NCI-H1092 (cell line): ENCODE data around the gene NKX6-2.
"Not testable (repeated sequence)": the region's sequence is repeated elsewhere in the genome, so short reads cannot be mapped to it uniquely, and the experiment has no call there.

Experiments used
- DNase-seq: peaks from one replicate; lab custom pipeline; 2025; lab: John Stamatoyannopoulos, UW

Gene NKX6-2

DNA sequence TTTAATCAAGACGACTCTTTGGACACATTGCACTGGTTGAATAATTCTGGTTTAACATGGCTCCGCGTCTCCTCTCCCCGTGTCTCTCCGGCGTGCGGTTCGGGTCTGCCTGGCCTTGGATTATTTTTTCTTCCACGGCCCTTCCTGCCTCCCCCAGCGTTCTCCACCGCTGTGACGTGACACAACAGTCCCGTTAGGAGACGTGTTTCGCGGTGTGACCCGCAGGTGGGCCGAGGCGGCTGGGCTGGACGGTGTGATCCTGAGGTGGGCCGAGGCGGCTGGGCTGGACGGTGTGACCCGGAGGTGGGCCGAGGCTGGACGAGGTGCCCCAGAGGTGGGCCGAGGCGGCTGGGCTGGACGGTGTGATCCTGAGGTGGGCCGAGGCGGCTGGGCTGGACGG lies 12.0 kb upstream of the NKX6-2 start:
- DNase-seq: not testable (repeated sequence)

DNA sequence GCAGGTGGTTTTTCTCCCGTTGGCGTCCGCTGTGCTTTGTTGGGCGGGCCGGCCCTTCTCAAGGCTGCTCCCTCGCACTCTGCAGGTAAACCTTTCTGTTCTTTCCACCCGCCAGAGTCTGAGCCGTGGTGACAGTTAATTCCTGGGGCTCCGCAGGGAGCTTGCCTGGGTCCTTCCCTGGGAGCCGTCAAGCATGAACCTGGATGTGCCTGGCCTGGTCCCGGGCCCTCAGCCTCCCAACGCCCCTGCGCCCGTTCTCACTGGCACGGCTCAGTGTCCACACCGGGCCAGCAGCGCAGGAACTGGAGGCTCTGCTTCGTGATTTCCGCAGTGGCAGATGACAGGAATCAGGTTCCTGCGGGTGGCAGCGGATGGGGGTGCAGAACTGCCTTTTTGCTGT lies 10.9 kb upstream of the NKX6-2 start:
- DNase-seq: no peak

DNA sequence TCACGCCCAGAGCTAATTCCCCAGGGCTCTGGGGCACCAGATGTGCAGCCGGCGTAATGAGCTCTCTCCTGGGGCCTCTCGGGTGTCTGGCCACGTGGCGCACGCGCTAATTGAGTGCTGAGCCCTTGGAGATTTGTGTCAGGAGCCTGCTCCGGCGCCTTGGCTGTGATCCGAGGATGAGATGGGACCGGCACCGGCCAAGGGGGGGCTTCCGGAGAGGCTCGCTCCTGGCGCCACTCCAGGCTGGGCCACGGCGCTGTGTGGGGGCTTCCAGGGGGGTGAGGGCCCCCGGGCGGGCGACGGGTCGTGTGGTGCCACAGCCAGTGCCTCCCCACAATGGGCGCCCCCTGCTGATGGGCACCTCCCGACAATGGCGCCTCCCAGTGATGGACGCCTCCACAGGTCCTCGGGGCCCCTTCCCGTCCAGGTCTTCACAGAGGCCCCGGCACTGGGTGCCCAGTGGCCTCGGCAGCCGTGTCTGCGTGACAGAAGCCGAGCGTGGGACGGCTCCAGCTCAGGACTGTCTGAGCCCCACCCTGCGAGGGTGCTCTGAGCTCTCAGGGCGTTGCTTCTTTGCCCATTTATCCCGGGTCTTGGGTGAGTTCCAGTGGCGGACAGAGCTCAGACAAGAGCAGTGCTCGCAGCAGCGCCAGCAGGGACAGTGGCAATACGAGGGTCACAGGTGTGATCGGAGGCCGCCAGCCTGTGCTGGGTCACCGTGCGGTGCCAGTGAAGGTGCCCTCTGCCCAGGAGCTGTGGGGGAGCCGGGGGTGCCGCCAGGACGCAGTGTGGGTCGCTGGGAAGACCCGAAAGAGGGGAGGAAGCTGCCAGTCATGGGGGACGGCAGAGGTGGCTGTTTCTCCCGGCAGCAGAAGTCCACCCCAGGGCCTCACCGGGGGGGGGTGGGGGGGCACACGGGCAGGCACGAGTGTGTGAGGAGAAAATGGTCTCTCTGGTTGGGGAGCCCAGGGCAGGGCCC lies 8.2 kb upstream of the NKX6-2 start:
- peak; percentile 46 for DNase-seq

DNA sequence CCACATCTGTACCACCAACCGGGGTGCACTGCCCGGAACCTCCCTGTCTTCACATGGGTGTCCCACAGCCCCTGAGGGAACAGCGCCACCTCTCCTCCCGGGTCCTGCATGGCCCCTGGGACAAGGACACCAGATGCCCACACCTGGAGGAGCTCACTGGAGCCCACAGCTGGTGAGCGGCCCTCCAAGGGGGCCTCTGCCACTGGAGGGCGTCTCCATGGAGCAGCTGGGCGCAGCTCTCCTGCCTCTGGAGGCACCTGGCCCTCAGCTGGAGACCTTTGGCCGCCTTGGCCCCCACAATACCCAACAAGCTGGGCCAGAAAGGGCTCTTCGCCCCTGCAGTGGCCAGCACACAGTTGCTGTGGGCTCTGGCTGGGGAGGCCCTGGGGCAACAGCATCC lies 7.3 kb upstream of the NKX6-2 start:
- no peak for DNase-seq

DNA sequence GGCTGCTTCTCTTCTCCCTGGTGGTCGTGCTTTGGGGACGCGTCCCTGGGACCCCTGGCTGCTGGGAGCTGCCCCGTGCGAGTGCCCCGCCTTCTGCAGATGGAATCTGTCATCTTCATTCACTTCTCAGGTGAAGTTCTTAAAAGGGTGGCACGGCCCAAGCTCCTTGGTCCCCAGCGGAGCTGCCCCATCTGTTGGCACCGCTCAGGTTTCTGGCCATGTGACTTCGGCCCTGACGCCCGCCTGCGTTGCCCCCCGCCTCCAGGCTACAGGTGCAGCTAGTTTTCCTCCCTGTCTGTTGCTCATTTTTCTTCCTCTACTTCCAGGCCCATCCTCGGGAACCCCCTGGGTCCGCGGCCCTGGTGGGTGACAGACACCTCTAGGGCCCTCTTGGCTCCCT lies 6.8 kb upstream of the NKX6-2 start:
- DNase-seq: no peak

DNA sequence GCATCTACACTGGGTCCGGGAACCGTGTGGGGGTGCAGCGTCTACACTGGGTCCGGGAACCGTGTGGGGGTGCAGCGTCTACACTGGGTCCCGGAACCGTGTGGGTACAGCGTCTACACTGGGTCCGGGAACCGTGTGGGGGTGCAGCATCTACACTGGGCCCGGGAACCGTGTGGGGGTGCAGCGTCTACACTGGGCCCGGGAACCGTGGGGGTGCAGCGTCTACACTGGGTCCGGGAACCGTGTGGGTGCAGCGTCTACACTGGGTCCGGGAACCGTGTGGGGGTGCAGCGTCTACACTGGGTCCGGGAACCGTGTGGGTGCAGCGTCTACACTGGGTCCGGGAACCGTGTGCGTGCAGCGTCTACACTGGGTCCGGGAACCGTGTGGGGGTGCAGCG lies 6.2 kb upstream of the NKX6-2 start:
- not testable (repeated sequence) for DNase-seq

DNA sequence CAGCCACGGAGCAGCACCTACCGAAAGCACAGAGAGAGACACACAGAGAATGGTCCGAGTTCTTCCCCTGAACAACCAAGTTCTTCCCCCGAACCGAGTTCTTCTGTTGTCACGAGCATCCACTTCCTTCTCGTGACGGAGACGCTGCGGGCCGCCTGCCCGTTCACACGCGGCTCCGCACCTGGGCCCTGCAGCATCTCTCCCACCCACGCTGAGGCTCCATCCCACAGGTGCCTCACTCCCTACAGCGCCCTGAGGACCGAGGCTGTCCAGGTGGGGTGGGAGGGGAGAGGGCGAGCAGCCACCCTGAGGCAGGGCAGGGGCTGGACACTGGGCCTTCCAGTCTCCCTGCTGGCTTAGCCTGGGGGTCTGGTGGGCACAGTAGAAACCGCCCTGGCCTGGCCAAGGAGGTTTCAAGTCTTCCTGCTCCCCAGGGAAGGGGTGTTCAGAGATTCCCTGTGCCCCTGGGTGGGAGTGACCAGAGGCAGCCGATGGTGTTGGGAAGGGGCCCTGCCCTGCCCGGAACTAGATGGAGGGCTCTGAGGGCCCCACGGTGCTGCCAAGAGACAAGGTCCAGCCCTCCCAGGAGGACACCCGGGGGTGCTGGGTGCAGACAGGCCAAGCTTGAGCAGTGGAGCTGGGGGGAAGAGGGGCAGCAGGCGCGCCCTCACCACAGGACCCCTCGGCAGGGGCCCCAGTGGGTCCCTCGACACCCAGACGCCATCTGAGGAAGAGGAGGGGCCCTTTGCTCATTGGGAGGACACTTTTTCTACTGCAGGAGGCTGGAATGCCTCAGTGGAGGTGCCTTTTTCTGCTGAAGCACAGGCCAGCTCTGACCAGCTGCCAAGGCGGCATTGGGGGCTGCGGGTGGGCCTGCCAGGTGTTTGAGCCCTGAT lies 5.2 kb upstream of the NKX6-2 start:
- DNase-seq: no peak

DNA sequence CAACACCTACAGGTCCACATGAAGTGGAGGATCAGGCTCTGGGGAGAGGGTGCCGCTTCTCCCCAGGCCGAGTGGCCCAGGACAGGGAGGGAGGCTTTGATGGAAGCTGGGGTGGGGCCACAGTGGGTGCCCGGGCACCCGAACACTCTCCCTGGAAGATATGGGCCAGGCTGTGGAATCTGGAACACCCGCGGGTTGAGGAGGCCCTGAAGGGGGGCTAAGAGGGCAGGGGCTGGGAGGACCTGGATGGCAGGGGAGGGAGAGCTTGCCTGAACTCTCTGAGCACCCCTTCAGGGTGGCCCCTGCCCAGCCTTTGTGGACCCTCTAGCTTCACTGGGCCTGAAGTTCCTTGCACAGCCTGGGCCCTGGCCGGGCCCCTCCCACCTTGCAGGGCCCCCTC lies 4.5 kb upstream of the NKX6-2 start:
- DNase-seq: no peak

DNA sequence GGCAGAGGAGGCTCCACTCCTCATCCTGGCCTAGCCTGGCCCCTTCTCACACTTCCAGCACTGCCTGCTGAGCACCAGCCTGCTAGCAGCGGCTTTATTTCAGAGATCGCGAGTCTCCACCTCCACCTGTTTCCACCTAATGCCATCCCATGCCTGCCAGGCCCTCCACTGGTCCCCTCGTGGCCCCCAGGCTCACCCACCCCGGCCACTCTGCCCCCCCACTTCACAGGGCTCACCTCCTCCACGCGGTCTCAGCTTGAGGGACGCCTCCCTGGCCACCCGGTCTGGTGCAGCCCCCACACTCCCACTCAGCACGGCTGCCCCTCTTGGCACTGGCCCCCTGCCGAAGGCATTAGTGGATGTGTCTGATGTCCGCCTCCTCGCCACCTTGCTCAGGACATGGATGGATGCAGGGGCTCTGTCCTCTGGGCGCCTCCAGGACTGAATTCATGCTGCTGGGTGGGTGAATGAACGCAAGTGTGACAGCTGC lies 3.8 kb upstream of the NKX6-2 start:
- DNase-seq: no peak

DNA sequence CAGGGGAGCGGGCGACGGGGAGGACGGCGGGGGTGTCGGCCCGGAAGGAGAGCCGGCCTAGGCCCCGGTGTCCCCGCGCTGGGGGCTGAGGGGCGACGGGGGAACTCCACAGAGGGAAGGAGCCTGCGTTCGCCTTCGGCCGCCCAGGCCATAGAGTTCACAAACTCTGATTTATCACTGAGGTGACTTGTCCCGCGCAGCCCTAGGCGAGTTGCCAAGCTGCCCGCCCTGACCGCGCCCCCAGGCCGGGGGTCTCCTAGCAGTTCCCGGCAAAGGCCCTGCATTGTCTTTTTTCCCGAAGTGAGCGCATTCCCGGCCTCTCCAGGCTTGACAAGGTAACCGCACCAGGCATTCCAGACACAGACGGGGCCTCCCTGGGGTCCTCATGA lies 2.9 kb upstream of the NKX6-2 start:
- DNase-seq: no peak

DNA sequence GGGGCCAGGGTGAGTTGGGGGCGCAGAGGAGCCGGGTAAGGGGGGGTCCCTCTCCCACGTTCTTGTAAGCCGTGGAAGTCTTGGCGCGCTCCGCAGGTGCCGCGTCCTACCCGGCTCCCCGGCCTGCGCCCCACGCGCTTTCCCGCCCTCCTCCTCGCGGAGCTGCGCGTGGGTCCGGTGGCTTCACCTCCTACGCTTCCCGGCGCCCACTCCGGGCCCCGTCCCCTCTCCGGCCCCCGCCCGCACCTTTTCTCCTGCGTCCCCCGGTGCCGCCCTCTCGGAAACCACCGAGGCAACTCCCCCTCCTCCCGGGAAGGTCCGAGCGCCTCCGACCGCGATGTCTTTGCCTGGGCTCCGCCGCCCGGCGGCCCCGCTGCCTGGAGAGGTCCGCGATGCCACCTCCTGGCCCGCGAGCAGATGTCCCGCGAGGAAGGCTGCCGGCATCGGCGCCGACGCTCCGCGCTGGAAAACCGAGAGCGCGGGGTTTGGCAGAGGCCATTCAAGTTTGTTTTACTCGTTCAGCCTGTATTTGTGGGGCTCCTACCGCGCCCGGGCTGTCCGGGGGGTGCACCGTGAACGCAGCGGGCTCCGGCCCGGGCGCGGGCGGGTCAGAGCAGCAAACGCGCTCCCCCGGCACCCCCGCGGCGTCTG lies 2.4 kb upstream of the NKX6-2 start:
- DNase-seq: no peak

DNA sequence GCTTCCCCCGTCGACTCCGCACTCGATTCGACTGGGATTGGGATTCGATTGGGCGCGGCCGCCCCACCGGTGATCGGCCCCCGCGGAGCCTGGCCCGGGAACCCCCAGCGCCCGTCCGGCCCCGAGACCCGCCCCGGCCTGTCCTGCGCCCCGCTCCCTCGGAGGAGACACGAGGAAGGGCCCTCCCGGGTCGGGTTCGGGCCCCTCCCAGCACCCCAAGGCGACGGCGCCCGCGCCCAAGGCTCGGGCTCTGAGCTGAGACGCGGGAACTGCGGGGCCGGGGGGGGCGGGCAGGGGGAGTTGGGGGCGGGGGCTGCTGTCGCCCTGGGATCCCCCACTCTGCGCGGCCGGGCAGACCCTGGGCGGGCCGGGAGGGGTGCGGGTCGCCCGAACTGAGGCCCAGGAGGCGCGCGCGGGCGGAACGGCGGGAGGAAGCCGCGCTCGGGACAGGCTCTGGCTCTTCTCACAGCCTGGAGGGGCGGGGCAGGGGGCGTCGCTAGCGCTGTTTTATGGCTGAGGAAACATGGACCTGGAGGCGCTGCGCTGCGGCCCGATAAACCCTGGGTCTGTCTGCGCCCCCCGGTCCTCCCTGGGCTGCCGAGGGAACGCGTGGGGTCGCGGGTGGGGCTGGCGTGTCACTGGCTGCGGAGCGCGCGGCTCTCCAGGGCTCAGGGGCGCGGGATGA lies 1.7 kb upstream of the NKX6-2 start:
- DNase-seq: no peak

DNA sequence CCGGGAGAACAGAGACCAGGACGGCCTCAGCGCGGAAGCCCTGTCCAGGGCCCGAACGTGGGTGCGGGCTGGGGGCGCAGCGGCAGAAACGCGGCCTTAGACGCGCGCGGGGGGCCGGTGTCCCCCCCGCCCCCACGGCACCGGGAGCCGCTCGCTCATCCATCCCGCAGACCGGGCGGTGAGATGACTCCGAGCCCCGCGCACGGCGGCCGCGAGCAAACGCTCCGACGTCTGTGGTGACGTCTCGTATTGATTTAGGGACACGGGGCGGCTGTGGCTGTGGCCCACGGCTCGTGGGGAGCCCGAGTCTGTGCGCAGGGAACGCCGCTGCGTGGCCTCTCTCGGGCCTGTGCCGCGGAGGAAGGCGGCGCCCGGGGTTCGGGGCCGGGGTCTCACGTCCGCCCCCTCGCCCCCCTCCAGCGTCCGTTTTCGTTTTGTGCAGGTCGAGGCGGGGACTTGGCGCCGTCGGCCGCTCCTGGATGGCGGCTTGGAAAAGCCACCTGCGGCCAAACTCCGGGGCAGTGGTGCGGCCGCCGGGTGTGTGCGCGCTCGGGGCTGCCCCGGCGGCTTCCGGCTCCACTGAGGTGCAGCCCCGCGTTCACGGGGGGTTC lies 1.0 kb upstream of the NKX6-2 start:
- DNase-seq: no peak

DNA sequence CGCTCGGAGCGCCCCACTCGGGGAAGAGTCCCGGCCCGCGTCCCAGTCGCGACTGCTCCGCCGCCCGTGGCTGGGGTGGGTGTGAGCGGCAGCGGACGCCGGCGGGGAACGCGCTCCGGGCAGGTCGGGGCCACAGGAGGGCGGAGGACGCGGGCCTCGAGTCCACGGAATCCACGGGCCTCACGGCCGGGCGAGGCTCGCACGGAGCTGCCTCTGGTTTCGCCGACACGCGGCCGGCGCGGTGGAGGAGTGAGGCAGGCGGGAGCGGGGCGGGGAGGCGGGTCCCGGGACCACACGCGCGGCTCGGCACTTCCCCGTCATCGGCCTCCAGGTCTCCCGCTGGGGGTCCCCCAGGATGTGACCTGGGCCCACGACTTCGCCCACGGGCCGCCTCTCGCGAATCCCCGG lies 533 bp upstream of the NKX6-2 start:
- DNase-seq: no peak

DNA sequence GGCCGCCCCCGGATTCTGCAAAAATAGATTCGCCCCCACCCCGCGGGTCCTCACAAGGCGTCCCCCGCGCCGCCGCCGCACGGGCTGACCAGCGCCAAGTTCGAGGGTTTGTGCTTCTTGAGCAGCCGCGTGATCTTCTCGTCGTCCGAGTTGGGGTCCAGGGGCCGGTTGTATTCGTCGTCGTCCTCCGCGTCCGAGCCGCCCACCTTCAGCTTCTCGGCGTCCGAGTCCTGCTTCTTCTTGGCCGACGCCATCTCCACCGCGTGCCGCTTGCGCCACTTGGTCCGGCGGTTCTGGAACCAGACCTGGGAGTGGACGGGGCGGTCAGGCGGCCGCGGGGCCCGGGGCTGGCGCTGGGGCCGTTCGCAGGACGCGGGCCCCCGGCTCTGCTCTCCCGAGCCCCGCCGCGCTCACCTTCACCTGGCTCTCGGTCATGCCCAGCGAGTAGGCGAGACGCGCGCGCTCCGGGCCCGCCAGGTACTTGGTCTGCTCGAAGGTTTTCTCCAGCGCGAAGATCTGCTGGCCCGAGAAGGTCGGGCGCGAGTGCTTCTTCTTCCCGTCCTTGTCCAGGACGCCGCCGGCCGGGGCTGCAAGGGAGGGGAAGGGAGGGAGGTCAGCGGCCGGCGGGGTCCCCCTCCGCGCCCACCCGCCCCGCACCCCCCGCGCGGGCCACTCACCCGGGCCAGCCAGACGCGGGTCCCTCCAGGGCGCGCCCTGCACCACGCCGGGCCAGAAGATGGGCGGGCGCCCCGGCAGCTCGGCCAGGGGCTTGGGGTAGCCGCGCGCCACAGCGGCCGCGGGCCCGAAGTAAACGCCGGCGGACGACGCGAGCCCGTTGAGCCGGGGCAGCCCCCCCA lies 853 bp downstream of the NKX6-2 start:
- DNase-seq: no peak

DNA sequence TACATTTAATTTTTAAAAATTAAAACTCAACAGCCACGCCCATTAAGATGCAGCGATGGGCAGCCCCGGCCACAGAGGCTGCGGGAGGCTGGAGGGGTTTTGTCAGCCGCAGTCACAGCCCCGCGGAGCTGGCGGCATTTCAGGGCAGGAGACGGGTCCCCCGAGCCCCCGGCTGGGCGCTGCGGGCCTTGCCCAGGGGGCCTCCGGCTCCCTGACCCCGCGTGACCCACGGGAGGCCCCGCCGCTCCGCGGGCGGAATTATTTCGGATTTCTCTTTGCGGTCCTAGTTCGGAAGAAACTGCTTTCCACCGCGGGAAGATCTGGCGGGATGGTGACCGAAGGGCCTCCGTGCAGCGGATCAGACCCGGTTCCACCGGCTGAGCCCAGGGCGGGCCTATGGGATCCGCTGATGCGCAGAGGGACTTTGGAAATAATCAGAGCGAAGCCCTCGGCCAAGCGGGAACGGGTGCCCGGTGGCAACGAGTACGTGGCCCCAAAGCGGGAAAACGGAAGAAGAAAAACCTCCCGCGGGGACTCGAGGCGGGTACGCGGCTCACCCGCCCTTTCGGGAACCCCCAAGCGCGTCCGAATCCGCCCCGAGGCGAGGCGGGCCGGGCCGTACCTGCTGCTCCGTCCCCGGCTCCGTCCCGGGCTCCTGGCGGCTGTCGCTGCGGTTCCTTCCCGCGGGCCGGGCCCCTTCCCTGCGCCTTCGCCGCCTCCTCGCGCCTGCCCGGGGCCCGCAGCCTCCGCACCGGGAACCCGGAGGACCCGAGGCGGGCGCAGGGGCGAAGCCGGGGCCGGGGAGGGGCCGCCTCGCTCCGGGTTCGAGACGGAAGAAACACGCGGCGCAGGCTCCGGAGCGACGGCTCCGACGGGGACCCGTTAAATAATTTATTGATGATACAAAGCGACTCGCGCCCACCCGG lies 1.7 kb downstream of the NKX6-2 start:
- no peak for DNase-seq

DNA sequence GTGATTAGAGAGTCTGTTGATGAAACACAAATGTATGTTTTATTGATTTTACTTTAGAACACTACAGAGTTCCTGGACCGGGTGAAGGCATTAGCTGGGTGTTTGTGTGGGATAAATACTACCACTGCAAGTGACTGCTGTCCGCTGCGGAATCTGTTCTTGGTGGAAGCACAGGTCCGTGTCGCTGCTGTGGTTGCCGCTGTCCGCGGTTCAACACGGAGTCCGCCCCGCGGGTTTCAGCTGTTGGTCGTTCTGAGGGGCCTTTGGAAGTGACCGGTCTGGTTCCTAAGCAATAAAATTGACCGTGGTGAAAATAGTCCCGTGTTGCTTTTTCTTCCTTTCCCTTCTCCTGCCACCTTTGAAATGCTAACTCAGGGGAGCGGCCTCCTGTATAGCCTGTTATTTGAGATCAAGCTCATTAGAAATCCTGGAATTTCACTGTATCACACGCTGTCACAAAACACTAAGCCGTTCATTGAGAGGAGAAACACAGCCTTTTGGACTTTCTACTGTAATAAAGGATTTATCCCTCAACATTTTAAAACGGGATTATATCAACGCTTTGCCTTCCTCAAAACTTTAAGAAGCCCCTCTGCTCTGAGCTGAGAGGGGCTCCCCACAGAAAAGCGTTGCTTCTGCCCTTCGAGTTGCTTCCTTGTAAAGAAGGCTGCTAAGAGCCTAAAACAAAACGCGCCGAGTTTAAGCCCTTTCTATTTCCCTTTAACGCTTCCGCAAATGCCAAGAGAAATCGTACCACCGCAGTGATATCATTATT lies 2.6 kb downstream of the NKX6-2 start:
- no peak for DNase-seq

DNA sequence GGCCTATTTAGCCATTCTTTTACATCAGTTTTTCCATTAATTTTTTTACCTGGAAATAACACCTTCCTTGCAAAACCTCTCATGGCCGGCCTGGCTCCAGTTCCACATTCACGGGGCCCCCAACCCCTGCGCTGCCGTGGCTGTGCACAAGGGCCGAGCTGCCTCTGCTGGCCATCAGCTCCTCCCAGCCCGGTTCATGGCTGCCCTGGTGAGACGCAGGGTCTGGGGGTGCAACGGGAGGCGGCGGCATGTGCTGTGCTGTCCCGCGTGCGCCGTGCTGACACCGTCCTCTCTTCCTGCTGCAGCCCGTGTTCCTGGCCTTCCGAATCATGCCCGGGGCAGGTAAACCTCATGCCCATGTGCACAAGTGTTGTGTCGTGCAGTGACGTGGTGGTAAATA lies 4.4 kb downstream of the NKX6-2 start:
- DNase-seq: no peak
